WERI-Rb-1 (cell line): ENCODE data around the gene PRELP.

ENCODE experiments used
- DNase-seq: peaks from one replicate; pipeline ENCODE4 v3.0.0-alpha.2; 2020
- H3K27ac ChIP-seq: fragments of 250-450 bp; sonication (Bioruptor Pico); 2 replicates; pipeline ENCODE4 v1.5.1; 2020; ENCODE audit warnings: mild to moderate bottlenecking, moderate library complexity
- H3K27me3 ChIP-seq: fragments of 250-450 bp; sonication (Bioruptor Pico); 2 replicates; pipeline ENCODE4 v1.5.1; 2021; ENCODE audit warnings: mild to moderate bottlenecking, low read depth, moderate library complexity; ENCODE audit not compliant: insufficient read depth, severe bottlenecking
- H3K36me3 ChIP-seq: fragments of 250-450 bp; sonication (Bioruptor Pico); 2 replicates; pipeline ENCODE4 v1.5.1; 2020; ENCODE audit warnings: mild to moderate bottlenecking, moderate library complexity
- H3K4me3 ChIP-seq: 2 replicates; pipeline ENCODE4 v1.5.1; 2011; ENCODE audit warnings: low read depth, mild to moderate bottlenecking, control low read depth, low read length
- H3K9me3 ChIP-seq: fragments of 250-450 bp; sonication (Bioruptor Pico); 2 replicates; pipeline ENCODE4 v1.5.1; 2021; ENCODE audit warnings: mild to moderate bottlenecking, moderate library complexity; ENCODE audit not compliant: severe bottlenecking
- TF ChIP-seq, protein P1 (sequence below): IDR thresholded peaks from 2 replicates; pipeline ENCODE4 v1.5.1; 2011; ENCODE audit warnings: low read depth, mild to moderate bottlenecking, control low read depth, inconsistent platforms, low read length

The PRELP gene

DNA sequence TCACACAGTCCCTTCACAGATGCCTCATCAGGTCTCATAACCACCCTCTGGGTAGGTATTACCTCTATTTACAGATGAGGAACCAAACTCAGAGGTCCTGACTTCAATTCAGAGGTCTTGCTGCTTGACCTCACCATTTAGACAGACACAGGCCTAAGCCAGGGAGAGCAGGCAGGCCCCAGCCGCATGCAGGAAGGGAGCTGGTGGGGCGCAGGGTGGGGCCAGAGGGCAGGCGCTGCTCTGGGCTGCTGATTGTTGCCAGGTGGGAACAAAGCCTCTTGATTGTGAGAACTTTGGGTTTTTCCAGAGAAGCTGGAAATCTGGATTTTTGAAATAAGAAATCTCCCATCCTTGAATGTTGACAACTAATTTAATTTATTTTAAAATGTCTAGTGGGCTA, 19.9 kb upstream of the PRELP start:
- Histone ChIP-seq H3K9me3 (no peaks in the 10 kb centered on the region), H3K4me3 (no peak overlapping the region), H3K27me3 (no peaks in the 10 kb centered on the region), H3K36me3 (no peaks in the 10 kb centered on the region), H3K27ac (no peak overlapping the region)
- TF ChIP-seq, protein P1, sequence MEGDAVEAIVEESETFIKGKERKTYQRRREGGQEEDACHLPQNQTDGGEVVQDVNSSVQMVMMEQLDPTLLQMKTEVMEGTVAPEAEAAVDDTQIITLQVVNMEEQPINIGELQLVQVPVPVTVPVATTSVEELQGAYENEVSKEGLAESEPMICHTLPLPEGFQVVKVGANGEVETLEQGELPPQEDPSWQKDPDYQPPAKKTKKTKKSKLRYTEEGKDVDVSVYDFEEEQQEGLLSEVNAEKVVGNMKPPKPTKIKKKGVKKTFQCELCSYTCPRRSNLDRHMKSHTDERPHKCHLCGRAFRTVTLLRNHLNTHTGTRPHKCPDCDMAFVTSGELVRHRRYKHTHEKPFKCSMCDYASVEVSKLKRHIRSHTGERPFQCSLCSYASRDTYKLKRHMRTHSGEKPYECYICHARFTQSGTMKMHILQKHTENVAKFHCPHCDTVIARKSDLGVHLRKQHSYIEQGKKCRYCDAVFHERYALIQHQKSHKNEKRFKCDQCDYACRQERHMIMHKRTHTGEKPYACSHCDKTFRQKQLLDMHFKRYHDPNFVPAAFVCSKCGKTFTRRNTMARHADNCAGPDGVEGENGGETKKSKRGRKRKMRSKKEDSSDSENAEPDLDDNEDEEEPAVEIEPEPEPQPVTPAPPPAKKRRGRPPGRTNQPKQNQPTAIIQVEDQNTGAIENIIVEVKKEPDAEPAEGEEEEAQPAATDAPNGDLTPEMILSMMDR, result no peak
- DNase-seq, result no peak

DNA sequence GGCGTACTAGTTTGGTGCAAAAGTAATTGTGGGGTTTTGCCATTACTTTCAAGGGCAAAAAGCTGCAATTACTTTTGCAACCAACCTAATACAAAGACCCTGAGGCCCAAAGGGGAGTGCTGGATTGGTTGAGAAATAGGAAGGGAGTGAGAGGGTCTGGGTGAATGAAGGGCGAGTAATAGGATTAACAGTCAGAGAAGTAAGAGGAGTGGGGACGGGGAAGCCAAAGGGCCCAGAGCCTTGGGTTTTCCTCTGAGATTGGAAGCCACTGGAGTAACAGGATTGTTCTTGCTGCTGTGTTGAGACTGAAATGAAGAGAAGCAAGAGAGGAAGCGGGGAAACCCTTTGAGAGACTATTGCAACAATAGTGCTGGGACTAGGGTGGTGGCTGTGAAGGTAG, 19.0 kb upstream of the PRELP start:
- no peaks in the 10 kb centered on the region for H3K27me3 ChIP-seq
- TF ChIP-seq, protein P1, result no peak
- no peaks in the 10 kb centered on the region for H3K36me3 ChIP-seq
- no peak overlapping the region for H3K27ac ChIP-seq
- H3K4me3 ChIP-seq, result no peak overlapping the region
- DNase-seq, result peak; percentile 56
- no peaks in the 10 kb centered on the region for H3K9me3 ChIP-seq

DNA sequence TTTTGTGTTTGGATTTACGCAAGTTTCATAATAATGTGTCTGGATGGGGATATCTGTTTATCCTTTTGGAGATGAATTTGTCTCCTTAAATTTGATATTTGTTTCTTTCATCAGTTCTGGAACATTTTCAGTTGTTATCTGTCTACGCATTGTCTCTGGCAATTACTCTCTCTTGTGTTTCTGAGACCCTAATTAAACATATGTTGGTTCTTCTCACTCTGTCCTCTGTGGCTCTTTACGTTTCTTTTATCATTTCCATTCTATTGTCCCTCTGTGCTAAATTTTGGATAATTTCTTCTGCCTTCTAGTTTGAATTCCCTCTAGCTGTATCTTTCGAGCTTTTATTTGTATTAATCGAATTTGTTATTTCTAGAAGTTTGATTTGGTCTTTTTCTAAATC, 17.5 kb upstream of the PRELP start:
- Histone ChIP-seq H3K27me3 (no peaks in the 10 kb centered on the region), H3K27ac (no peak overlapping the region), H3K36me3 (no peaks in the 10 kb centered on the region), H3K4me3 (no peak overlapping the region), H3K9me3 (no peaks in the 10 kb centered on the region)
- DNase-seq, result no peak
- TF ChIP-seq, protein P1, result no peak

DNA sequence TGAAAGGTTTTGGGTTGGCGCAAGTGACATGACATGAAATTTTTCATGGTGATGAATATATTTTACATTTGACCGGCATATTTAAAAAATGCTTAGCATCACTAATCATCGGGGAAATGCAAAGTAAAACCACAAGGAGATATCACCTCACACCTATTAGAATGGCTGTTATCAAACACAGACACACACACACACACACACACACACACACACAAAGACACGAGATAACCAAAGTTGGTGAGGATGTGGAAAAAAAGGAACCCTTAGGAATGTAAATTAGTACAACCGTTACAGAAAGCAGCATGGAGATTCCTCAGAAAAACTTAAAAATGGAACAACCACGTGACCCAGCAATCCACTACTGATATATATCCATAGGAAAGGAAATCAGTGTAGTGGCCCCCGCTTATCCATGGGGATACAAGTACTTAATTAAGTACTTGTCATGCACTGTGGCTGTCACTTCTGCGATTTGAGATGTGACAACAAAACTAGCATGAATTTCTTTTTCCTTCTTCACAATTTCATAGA, 15.9 kb upstream of the PRELP start:
- no peak for DNase-seq
- H3K9me3 ChIP-seq, result no peaks in the 10 kb centered on the region
- no peaks in the 10 kb centered on the region for H3K36me3 ChIP-seq
- no peak overlapping the region for H3K4me3 ChIP-seq
- TF ChIP-seq, protein P1, result no peak
- H3K27me3 ChIP-seq, result no peaks in the 10 kb centered on the region
- H3K27ac ChIP-seq, result no peak overlapping the region

DNA sequence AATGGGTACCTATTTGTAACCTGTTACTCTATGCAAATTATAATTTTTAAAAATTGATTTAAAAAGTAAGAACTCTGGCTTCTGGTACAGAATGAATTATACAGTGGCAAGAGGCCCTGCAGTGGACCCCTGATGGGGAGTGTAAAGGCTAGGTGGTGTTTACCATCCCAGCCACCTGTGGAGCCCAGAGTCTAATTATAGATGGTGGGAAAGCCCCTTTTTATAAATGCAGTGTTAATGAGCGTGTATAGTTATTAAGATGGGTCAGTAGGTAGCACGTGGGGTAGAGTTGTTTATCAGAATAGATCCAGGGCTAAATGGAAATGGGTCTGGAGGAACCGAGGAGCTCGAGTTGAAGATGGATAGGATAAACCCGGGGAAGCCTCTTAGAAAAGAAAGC, 13.9 kb upstream of the PRELP start:
- Histone ChIP-seq H3K27me3 (no peaks in the 10 kb centered on the region), H3K36me3 (no peaks in the 10 kb centered on the region), H3K27ac (no peak overlapping the region), H3K4me3 (no peak overlapping the region), H3K9me3 (no peaks in the 10 kb centered on the region)
- DNase-seq, result no peak
- TF ChIP-seq, protein P1, result no peak

DNA sequence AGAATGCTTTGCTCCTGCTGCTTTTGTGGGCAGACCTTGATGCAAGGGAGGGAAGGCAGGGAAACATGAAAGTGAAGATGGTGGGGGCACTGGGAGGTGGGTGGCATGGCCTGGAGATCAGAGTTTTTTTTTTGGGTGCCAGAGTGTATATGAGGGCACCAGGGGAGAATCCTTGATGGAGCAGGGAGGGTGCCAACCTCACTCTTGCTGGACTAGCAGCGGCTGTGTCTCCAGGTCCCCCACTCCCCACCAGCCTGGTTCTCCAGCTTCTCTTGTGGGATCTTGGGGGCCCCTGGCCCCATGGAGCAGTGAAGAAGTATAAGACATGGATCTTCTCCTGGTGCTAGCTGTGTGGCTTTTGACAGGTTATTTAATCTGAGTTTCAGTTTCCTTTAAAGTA, 13.5 kb upstream of the PRELP start:
- TF ChIP-seq, protein P1, result no peak
- Histone ChIP-seq H3K4me3 (no peak overlapping the region), H3K36me3 (no peaks in the 10 kb centered on the region)

More for the DNA sequence above, 13.5 kb upstream of the PRELP start:
- Histone ChIP-seq H3K27ac (no peak overlapping the region), H3K9me3 (no peaks in the 10 kb centered on the region), H3K27me3 (no peaks in the 10 kb centered on the region)
- no peak for DNase-seq
